ENCODE results near the gene LPAR6.

GRCh38 chr13:48448285-48448958, 35.5 kb upstream of the LPAR6 start:
- TF ChIP-seq CTCF (IDR thresholded peaks at IDR 0.05) (no peak), POLR2A (IDR thresholded peaks at IDR 0.05) (no peak)
